HG03139 (cell line): Measurements from ENCODE around the gene ZNF691.
"Not testable (repeated sequence)": the region's sequence is repeated elsewhere in the genome, so short reads cannot be mapped to it uniquely, and the experiment has no call there.

Experiments used
- ATAC-seq: cut with Tn5 transposase; IDR thresholded peaks from one replicate; pipeline ENCODE4 v1.9.1; 2021; ENCODE audit not compliant: unreplicated experiment

ZNF691 gene

GRCh38 chr1:42853116-42853884 lies 6.9 kb downstream of the ZNF691 start:
- no peak for ATAC-seq

GRCh38 chr1:42856554-42856953 lies 10.1 kb downstream of the ZNF691 start:
- not testable (repeated sequence) for ATAC-seq

GRCh38 chr1:42859366-42859765 lies 13.0 kb downstream of the ZNF691 start:
- ATAC-seq = not testable (repeated sequence)

- no peak for ATAC-seq
Observed at GRCh38 chr1:42860339-42861013, 14.1 kb downstream of the ZNF691 start.

- no peak for ATAC-seq
Observed at GRCh38 chr1:42861014-42861399, 14.6 kb downstream of the ZNF691 start.

GRCh38 chr1:42866549-42866948 lies 20.1 kb downstream of the ZNF691 start:
- ATAC-seq = no peak

GRCh38 chr1:42868466-42868865 lies 22.1 kb downstream of the ZNF691 start:
- ATAC-seq = not testable (repeated sequence)

GRCh38 chr1:42869254-42869653 lies 22.8 kb downstream of the ZNF691 start:
- ATAC-seq = not testable (repeated sequence)

- ATAC-seq = not testable (repeated sequence)
Observed at GRCh38 chr1:42869751-42870150, 23.3 kb downstream of the ZNF691 start.

- ATAC-seq = not testable (repeated sequence)
Observed at GRCh38 chr1:42873108-42873507, 26.7 kb downstream of the ZNF691 start.

GRCh38 chr1:42873670-42874069 lies 27.3 kb downstream of the ZNF691 start:
- ATAC-seq = no peak

- no peak for ATAC-seq
Observed at GRCh38 chr1:42876009-42876408, 29.6 kb downstream of the ZNF691 start.

- no peak for ATAC-seq
Observed at GRCh38 chr1:42877380-42877779, 31.0 kb downstream of the ZNF691 start.

- no peak for ATAC-seq
Observed at GRCh38 chr1:42880384-42880783, 34.0 kb downstream of the ZNF691 start.

GRCh38 chr1:42886046-42886739 lies 39.8 kb downstream of the ZNF691 start:
- no peak for ATAC-seq

- ATAC-seq = no peak
Observed at GRCh38 chr1:42886800-42887199, 40.4 kb downstream of the ZNF691 start.

GRCh38 chr1:42887366-42887765 lies 41.0 kb downstream of the ZNF691 start:
- ATAC-seq = no peak

GRCh38 chr1:42888013-42888633 lies 41.7 kb downstream of the ZNF691 start:
- ATAC-seq = no peak

GRCh38 chr1:42889264-42889663 lies 42.9 kb downstream of the ZNF691 start:
- ATAC-seq = no peak

GRCh38 chr1:42891465-42892138 lies 45.2 kb downstream of the ZNF691 start:
- no peak for ATAC-seq

- not testable (repeated sequence) for ATAC-seq
Observed at GRCh38 chr1:42899960-42900359, 53.5 kb downstream of the ZNF691 start.
